HG03520 (cell line): Measurements from ENCODE around the gene SPINK8.
"Not testable (repeated sequence)": the region's sequence is repeated elsewhere in the genome, so short reads cannot be mapped to it uniquely, and the experiment has no call there.

ENCODE experiments used
- ATAC-seq: cut with Tn5 transposase; IDR thresholded peaks from one replicate; pipeline ENCODE4 v1.9.1; 2021; ENCODE audit warnings: mild to moderate bottlenecking, moderate library complexity; ENCODE audit not compliant: unreplicated experiment

Gene SPINK8

GRCh38 chr3:48333346-48334245 lies at the start of gene SPINK8:
TSS of gene SPINK8 (minus strand) at chr3:48333661. CDS start at chr3:48328341, 5,320 bp downstream.
- ATAC-seq, result not testable (repeated sequence)

GRCh38 chr3:48372862-48373435 lies 39.5 kb upstream of the SPINK8 start:
- ATAC-seq, result no peak

GRCh38 chr3:48372377-48372770 lies 38.9 kb upstream of the SPINK8 start:
- no peak for ATAC-seq

- ATAC-seq, result no peak
Observed at GRCh38 chr3:48371651-48372376, 38.4 kb upstream of the SPINK8 start, which contains the start of gene FBXW12. TSS of gene FBXW12 (plus strand) at chr3:48372219. CDS start at chr3:48372768, 549 bp downstream.

- ATAC-seq, result no peak
Observed at GRCh38 chr3:48370333-48370713, 36.9 kb upstream of the SPINK8 start.

GRCh38 chr3:48369693-48370332 lies 36.4 kb upstream of the SPINK8 start:
- ATAC-seq, result no peak

GRCh38 chr3:48367201-48367600 lies 33.7 kb upstream of the SPINK8 start:
- no peak for ATAC-seq

- no peak for ATAC-seq
Observed at GRCh38 chr3:48364840-48365239, 31.4 kb upstream of the SPINK8 start.

- ATAC-seq, result no peak
Observed at GRCh38 chr3:48361928-48362327, 28.5 kb upstream of the SPINK8 start.

GRCh38 chr3:48356419-48356818 lies 23.0 kb upstream of the SPINK8 start:
- ATAC-seq, result no peak

GRCh38 chr3:48353987-48354386 lies 20.5 kb upstream of the SPINK8 start:
- no peak for ATAC-seq

- no peak for ATAC-seq
Observed at GRCh38 chr3:48352546-48352945, 19.1 kb upstream of the SPINK8 start.

GRCh38 chr3:48347500-48347899 lies 14.0 kb upstream of the SPINK8 start:
- no peak for ATAC-seq

GRCh38 chr3:48345946-48346572 lies 12.6 kb upstream of the SPINK8 start:
- no peak for ATAC-seq

GRCh38 chr3:48344867-48345507 lies 11.5 kb upstream of the SPINK8 start:
- ATAC-seq, result no peak

- no peak for ATAC-seq
Observed at GRCh38 chr3:48343432-48343831, 10.0 kb upstream of the SPINK8 start.

- ATAC-seq, result no peak
Observed at GRCh38 chr3:48338635-48339034, 5.2 kb upstream of the SPINK8 start.

GRCh38 chr3:48337536-48337935 lies 4.1 kb upstream of the SPINK8 start:
- ATAC-seq, result not testable (repeated sequence)

- ATAC-seq, result not testable (repeated sequence)
Observed at GRCh38 chr3:48335286-48335685, 1.8 kb upstream of the SPINK8 start.

- no peak for ATAC-seq
Observed at GRCh38 chr3:48334605-48335004, 1.1 kb upstream of the SPINK8 start.
